Measurements from ENCODE around the gene NPAS3. TPM values are rescaled to one million over a fixed set of nuclear protein-coding genes. Genes with fewer than 3 reads are reported as not detected.

The NPAS3 gene
- total and polyA plus RNA-seq, 2 donors (not counting 3 experiments of a cell fraction or from before 2014, with no cell fraction given), result 0.10 to 0.13 TPM

DNA sequence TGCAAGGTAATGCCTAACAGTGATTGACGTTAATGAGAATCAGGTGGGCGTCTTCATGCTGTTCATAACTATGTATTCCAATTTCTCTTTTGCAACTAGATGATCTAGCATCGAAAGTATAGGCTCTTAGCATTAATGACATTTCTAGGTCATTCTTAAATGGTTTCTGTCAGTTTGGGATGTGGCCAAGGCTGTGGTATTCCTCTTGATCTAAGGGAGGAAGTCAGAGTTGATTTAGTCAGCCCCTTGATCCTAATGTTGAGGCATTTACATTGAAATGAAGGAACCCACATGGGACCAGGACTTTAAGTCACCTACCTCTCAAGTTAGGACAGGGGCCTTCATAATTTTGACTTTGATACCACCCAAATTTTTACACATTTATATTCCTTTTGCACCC is 448.1 kb downstream of the NPAS3 start:
- Histone ChIP-seq H3K36me3 (ENCODE audit: control insufficient read depth in 2 of 2, extremely low read depth in 1 of 2, insufficient read depth in 2 of 2, low read length in 2 of 2) (no peaks in the 10 kb centered on the region), H3K4me3 (replicated peaks in 1 of 3; ENCODE audit: insufficient read depth in 1 of 3, low read depth in 1 of 3, low read length in 3 of 3) (no peak overlapping the region), H3K27ac (ENCODE audit: insufficient read depth, low read depth, low read length) (no peak overlapping the region), H4K20me1 (replicated peaks; ENCODE audit: control insufficient read depth, extremely low read depth, insufficient read depth, low read length) (no peaks in the 10 kb centered on the region), H3K79me2 (ENCODE audit: control insufficient read depth, insufficient read depth, low read length) (no peaks in the 10 kb centered on the region), H3K9me3 (replicated peaks; ENCODE audit: control insufficient read depth, insufficient read depth, low read length) (no peaks in the 10 kb centered on the region), H3K27me3 (ENCODE audit: control insufficient read depth in 2 of 2, insufficient read depth in 2 of 2, low read length in 2 of 2) (no peaks in the 10 kb centered on the region), H3K9ac (replicated peaks; ENCODE audit: extremely low read depth, insufficient read depth, low read length) (no peak overlapping the region), H2AFZ (ENCODE audit: low read depth, low read length) (no peak overlapping the region), H3K4me2 (ENCODE audit: insufficient read depth, low read length) (no peak overlapping the region), H3K9me1 (replicated peaks; ENCODE audit: control insufficient read depth, extremely low read depth, insufficient read depth, low read length) (no peaks in the 10 kb centered on the region), H3K4me1 (ENCODE audit: control insufficient read depth, extremely low read depth, insufficient read depth, low read length) (no peaks in the 10 kb centered on the region)
- no TSS peak for BruUV-seq (replicated peaks)
- dilution Hi-C loops (cut with MboI; ENCODE audit: extremely low pct_ligation_motif_present, low sequenced_read_pairs) (no loop called here), intact Hi-C loops (cut with micrococcal nuclease) (no loop called here)
- FAIRE-seq, result no peak
- ChIA-PET POLR2A (no interaction called here), CTCF (no interaction called here)
- TF ChIP-seq, protein P1, sequence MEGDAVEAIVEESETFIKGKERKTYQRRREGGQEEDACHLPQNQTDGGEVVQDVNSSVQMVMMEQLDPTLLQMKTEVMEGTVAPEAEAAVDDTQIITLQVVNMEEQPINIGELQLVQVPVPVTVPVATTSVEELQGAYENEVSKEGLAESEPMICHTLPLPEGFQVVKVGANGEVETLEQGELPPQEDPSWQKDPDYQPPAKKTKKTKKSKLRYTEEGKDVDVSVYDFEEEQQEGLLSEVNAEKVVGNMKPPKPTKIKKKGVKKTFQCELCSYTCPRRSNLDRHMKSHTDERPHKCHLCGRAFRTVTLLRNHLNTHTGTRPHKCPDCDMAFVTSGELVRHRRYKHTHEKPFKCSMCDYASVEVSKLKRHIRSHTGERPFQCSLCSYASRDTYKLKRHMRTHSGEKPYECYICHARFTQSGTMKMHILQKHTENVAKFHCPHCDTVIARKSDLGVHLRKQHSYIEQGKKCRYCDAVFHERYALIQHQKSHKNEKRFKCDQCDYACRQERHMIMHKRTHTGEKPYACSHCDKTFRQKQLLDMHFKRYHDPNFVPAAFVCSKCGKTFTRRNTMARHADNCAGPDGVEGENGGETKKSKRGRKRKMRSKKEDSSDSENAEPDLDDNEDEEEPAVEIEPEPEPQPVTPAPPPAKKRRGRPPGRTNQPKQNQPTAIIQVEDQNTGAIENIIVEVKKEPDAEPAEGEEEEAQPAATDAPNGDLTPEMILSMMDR (IDR thresholded peaks at IDR 0.05; ENCODE audit: extremely low read depth in 1 of 2, insufficient read depth in 1 of 2, low read depth in 1 of 2, low read length in 2 of 2), result no peak
- TF ChIP-seq GATA2 (IDR thresholded peaks at IDR 0.05; ENCODE audit: insufficient read depth, insufficient read length, low read depth, low read length), result no peak
- TF ChIP-seq POLR2A (IDR thresholded peaks at IDR 0.05; ENCODE audit: low read depth, low read length), result no peak
- TF ChIP-seq MAX (IDR thresholded peaks at IDR 0.05; ENCODE audit: insufficient read depth, insufficient read length), result no peak
- TF ChIP-seq MYC (IDR thresholded peaks at IDR 0.05; ENCODE audit: low read depth, low read length), result no peak
- no peak for TF ChIP-seq POLR2AphosphoS5 (IDR thresholded peaks at IDR 0.05; ENCODE audit: insufficient read depth, low read depth, low read length)
- DNase-seq (ENCODE audit: low read depth, low spot score), result no peak

- Histone ChIP-seq H3K36me3 (ENCODE audit: control insufficient read depth in 2 of 2, extremely low read depth in 1 of 2, insufficient read depth in 2 of 2, low read length in 2 of 2) (no peaks in the 10 kb centered on the region), H3K79me2 (ENCODE audit: control insufficient read depth, insufficient read depth, low read length) (no peaks in the 10 kb centered on the region), H3K4me2 (ENCODE audit: insufficient read depth, low read length) (no peak overlapping the region), H4K20me1 (replicated peaks; ENCODE audit: control insufficient read depth, extremely low read depth, insufficient read depth, low read length) (no peaks in the 10 kb centered on the region), H3K27ac (ENCODE audit: insufficient read depth, low read depth, low read length) (no peak overlapping the region), H3K27me3 (ENCODE audit: control insufficient read depth in 2 of 2, insufficient read depth in 2 of 2, low read length in 2 of 2) (no peaks in the 10 kb centered on the region), H3K4me3 (replicated peaks in 1 of 3; ENCODE audit: insufficient read depth in 1 of 3, low read depth in 1 of 3, low read length in 3 of 3) (no peak overlapping the region), H3K9me3 (replicated peaks; ENCODE audit: control insufficient read depth, insufficient read depth, low read length) (no peaks in the 10 kb centered on the region), H3K9ac (replicated peaks; ENCODE audit: extremely low read depth, insufficient read depth, low read length) (no peak overlapping the region), H3K4me1 (ENCODE audit: control insufficient read depth, extremely low read depth, insufficient read depth, low read length) (no peaks in the 10 kb centered on the region), H2AFZ (ENCODE audit: low read depth, low read length) (no peak overlapping the region), H3K9me1 (replicated peaks; ENCODE audit: control insufficient read depth, extremely low read depth, insufficient read depth, low read length) (no peaks in the 10 kb centered on the region)
- TF ChIP-seq, protein P1 (IDR thresholded peaks at IDR 0.05; ENCODE audit: extremely low read depth in 1 of 2, insufficient read depth in 1 of 2, low read depth in 1 of 2, low read length in 2 of 2), result no peak
- TF ChIP-seq POLR2AphosphoS5 (IDR thresholded peaks at IDR 0.05; ENCODE audit: insufficient read depth, low read depth, low read length) (no peak), GATA2 (IDR thresholded peaks at IDR 0.05; ENCODE audit: insufficient read depth, insufficient read length, low read depth, low read length) (no peak), MYC (IDR thresholded peaks at IDR 0.05; ENCODE audit: low read depth, low read length) (no peak), MAX (IDR thresholded peaks at IDR 0.05; ENCODE audit: insufficient read depth, insufficient read length) (no peak), JUN (IDR thresholded peaks at IDR 0.05; ENCODE audit: borderline replicate concordance, insufficient read depth, insufficient read length, low read depth) (no peak), EZH2 (IDR thresholded peaks at IDR 0.05; ENCODE audit: borderline replicate concordance, low read depth, low read length, severe bottlenecking) (no peak), FOS (IDR thresholded peaks at IDR 0.05; ENCODE audit: borderline replicate concordance, insufficient read depth, low read length) (no peak), POLR2A (IDR thresholded peaks at IDR 0.05; ENCODE audit: low read depth, low read length) (no peak)
- POLR2A ChIA-PET, result no interaction called here
- no TSS peak for BruUV-seq (replicated peaks)
- dilution Hi-C loops (cut with MboI; ENCODE audit: extremely low pct_ligation_motif_present, low sequenced_read_pairs) (no loop called here), intact Hi-C loops (cut with micrococcal nuclease) (no loop called here)
- DNase-seq (ENCODE audit: low read depth, low spot score) (no peak), FAIRE-seq (no peak)
- CTCF ChIA-PET, result no interaction called here
Measured at GRCh38 chr14:33390335-33390734, 451.7 kb downstream of the NPAS3 start.

Measured in endothelial cell of umbilical vein (primary cell).